Caki2 (cell line): ENCODE data around the gene EI24. TPM values are rescaled to one million over a fixed set of nuclear protein-coding genes. Genes with fewer than 3 reads are reported as not detected.
"Not testable (repeated sequence)": the region's sequence is repeated elsewhere in the genome, so short reads cannot be mapped to it uniquely, and the experiment has no call there.

Experiments used
- DNase-seq: peaks from one replicate; pipeline ENCODE4 v3.0.0-alpha.2; 2015; ENCODE audit warnings: low read depth
- in situ Hi-C: cut with HindIII; loops from 2 replicates; pipeline ENCODE4 v1.10.0; 2016; ENCODE audit warnings: low sequenced_read_pairs, low pct_unique_long_range_greater_than_20kb, mixed read lengths
- total RNA-seq: library from RNA; depleted of rRNA; stranded (reverse); fragments of >200 nt; shearing (Covaris generic); gene quantifications from 2 replicates; pipeline ENCODE4 v1.2.3, GENCODE V29; 2014; ENCODE audit warnings: low replicate concordance; rRNA removed

EI24 gene
- total RNA-seq: 9.1 and 12.4 TPM in 2 replicates

GRCh38 chr11:125568970-125569914, at the start of gene EI24:
Gene EI24 (plus strand): TSS chr11:125569477. CDS start chr11:125572528, 3,051 bp downstream.
- in situ Hi-C loops: no loop called here
- peak; percentile 75 for DNase-seq

- in situ Hi-C loops: no loop called here
- no peak for DNase-seq
Observed at GRCh38 chr11:125519860-125520834, 49.1 kb upstream of the EI24 start.

GRCh38 chr11:125525303-125525702, 44.0 kb upstream of the EI24 start:
- in situ Hi-C loops: no loop called here
- no peak for DNase-seq

GRCh38 chr11:125532668-125533067, 36.6 kb upstream of the EI24 start:
- DNase-seq: no peak
- in situ Hi-C loops: no loop called here

GRCh38 chr11:125535585-125535984, 33.7 kb upstream of the EI24 start:
- DNase-seq: no peak
- in situ Hi-C loops: no loop called here

GRCh38 chr11:125536834-125537233, 32.4 kb upstream of the EI24 start:
- DNase-seq, in situ Hi-C loops: not testable (repeated sequence)

- in situ Hi-C loops: no loop called here
Observed at GRCh38 chr11:125542709-125543108, 26.6 kb upstream of the EI24 start.

GRCh38 chr11:125550780-125551179, 18.5 kb upstream of the EI24 start:
- in situ Hi-C loops: no loop called here
- DNase-seq: no peak

More at GRCh38 chr11:125542709-125543108, 26.6 kb upstream of the EI24 start:
- DNase-seq: no peak

GRCh38 chr11:125551835-125552342, 17.4 kb upstream of the EI24 start:
- DNase-seq: no peak
- in situ Hi-C loops: no loop called here

GRCh38 chr11:125552927-125553326, 16.4 kb upstream of the EI24 start:
- DNase-seq: no peak
- in situ Hi-C loops: no loop called here

GRCh38 chr11:125553357-125553756, 15.9 kb upstream of the EI24 start:
- in situ Hi-C loops: no loop called here

GRCh38 chr11:125554038-125554437, 15.2 kb upstream of the EI24 start:
- in situ Hi-C loops: no loop called here

More at GRCh38 chr11:125553357-125553756, 15.9 kb upstream of the EI24 start:
- DNase-seq: no peak

GRCh38 chr11:125559888-125560287, 9.4 kb upstream of the EI24 start:
- DNase-seq: no peak
- in situ Hi-C loops: no loop called here

More at GRCh38 chr11:125554038-125554437, 15.2 kb upstream of the EI24 start:
- no peak for DNase-seq

GRCh38 chr11:125561924-125562323, 7.4 kb upstream of the EI24 start:
- in situ Hi-C loops: no loop called here
- DNase-seq: no peak

- no peak for DNase-seq
- in situ Hi-C loops: no loop called here
Observed at GRCh38 chr11:125562430-125562829, 6.8 kb upstream of the EI24 start.

GRCh38 chr11:125564357-125564756, 4.9 kb upstream of the EI24 start:
- in situ Hi-C loops: no loop called here
- no peak for DNase-seq

GRCh38 chr11:125566235-125566634, 3.0 kb upstream of the EI24 start:
- in situ Hi-C loops: no loop called here
- no peak for DNase-seq

GRCh38 chr11:125569915-125570621, 791 bp downstream of the EI24 start:
- in situ Hi-C loops: no loop called here
- no peak for DNase-seq
